IMR-90 (cell line): ENCODE results near the gene FN3KRP.

ENCODE experiments used
- BHLHE40 ChIP-seq: fragments of 150-350 bp; IDR thresholded peaks from 2 replicates; pipeline ENCODE4 v1.6.1; 2016; ENCODE audit warnings: mild to moderate bottlenecking, low read depth, low read length
- CEBPB ChIP-seq: IDR thresholded peaks from 2 replicates; pipeline ENCODE4 v1.6.1; 2012; ENCODE audit warnings: low read depth, low read length, improper control_type of control experiment
- FOS ChIP-seq: fragments of 150-350 bp; IDR thresholded peaks from 2 replicates; pipeline ENCODE4 v1.6.1; 2016; ENCODE audit warnings: low read depth, low read length
- MAFK ChIP-seq: IDR thresholded peaks from 2 replicates; pipeline ENCODE4 v1.6.1; 2012; ENCODE audit warnings: low read depth, low read length, improper control_type of control experiment
- NFE2L2 ChIP-seq: fragments of 150-350 bp; IDR thresholded peaks from 2 replicates; pipeline ENCODE4 v1.6.1; 2016; ENCODE audit warnings: low read depth, mild to moderate bottlenecking, low read length
- POLR2A ChIP-seq: IDR thresholded peaks from 2 replicates; pipeline ENCODE4 v1.6.1; 2012; ENCODE audit warnings: mild to moderate bottlenecking, low read depth, low read length
- RAD21 ChIP-seq: IDR thresholded peaks from 2 replicates; pipeline ENCODE4 v1.6.1; 2012; ENCODE audit warnings: low read length, improper control_type of control experiment
- RCOR1 ChIP-seq: IDR thresholded peaks from 2 replicates; pipeline ENCODE4 v1.6.1; 2012; ENCODE audit warnings: mild to moderate bottlenecking, low read length, improper control_type of control experiment; ENCODE audit not compliant: insufficient replicate concordance
- SMC3 ChIP-seq: fragments of 150-350 bp; IDR thresholded peaks from 2 replicates; pipeline ENCODE4 v1.6.1; 2016; ENCODE audit warnings: low read depth, mild to moderate bottlenecking, antibody characterized with exemption, low read length, moderate library complexity
- TF ChIP-seq, protein P1 (sequence below): conservative IDR thresholded peaks from 2 replicates; pipeline ENCODE4 v1.5.1; 2012; ENCODE audit warnings: mild to moderate bottlenecking, low read depth, low read length, improper control_type of control experiment
- TF ChIP-seq, protein P2 (sequence below): fragments of 150-350 bp; IDR thresholded peaks from 2 replicates; pipeline ENCODE4 v1.6.1; 2017; ENCODE audit warnings: mild to moderate bottlenecking, antibody characterized with exemption, low read length, low read depth

DNA sequence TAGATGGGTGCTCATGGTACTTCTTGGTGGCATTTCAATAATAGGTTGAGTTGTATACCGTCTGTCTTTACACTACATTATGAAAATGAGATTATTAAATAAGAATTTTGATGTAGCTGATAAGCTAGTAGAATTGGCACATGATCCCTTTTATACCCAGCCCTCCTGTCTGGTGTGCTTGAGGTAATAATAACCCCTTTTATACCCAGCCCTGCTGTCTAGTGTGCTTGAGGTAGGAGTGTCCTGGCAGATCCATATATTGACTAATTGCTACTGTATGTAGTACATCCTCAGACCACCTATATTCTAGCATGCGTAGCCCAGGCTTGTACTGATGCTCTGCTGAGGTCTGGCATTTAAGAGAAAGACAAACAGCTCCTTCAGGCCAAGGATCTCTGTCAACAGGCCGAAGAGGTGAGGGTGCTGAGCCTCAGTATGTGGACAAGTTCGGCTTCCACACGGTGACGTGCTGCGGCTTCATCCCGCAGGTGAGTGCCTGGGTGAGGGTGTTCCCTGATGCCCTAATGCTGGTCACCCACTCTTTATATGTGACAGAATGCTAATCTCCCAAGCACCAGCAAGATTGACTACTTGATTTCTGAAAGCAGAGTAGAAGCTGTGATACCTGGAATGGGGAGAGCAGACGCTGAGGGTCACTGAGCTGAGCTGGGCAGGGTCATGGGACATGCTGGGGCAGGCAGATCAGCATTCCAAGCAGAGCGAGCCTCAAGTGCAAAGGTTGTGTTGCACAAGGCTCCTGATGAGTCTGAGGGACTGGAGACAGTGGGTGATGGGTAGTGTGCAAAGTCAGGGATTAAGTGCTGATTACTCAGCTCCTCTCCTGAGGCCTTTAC lies 24.6 kb downstream of the FN3KRP start:
- no peak for TF ChIP-seq POLR2A
- no peak for TF ChIP-seq SMC3
- TF ChIP-seq RAD21 = no peak
- TF ChIP-seq, protein P1, sequence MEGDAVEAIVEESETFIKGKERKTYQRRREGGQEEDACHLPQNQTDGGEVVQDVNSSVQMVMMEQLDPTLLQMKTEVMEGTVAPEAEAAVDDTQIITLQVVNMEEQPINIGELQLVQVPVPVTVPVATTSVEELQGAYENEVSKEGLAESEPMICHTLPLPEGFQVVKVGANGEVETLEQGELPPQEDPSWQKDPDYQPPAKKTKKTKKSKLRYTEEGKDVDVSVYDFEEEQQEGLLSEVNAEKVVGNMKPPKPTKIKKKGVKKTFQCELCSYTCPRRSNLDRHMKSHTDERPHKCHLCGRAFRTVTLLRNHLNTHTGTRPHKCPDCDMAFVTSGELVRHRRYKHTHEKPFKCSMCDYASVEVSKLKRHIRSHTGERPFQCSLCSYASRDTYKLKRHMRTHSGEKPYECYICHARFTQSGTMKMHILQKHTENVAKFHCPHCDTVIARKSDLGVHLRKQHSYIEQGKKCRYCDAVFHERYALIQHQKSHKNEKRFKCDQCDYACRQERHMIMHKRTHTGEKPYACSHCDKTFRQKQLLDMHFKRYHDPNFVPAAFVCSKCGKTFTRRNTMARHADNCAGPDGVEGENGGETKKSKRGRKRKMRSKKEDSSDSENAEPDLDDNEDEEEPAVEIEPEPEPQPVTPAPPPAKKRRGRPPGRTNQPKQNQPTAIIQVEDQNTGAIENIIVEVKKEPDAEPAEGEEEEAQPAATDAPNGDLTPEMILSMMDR = no peak
- no peak for TF ChIP-seq CEBPB
- TF ChIP-seq, protein P2, sequence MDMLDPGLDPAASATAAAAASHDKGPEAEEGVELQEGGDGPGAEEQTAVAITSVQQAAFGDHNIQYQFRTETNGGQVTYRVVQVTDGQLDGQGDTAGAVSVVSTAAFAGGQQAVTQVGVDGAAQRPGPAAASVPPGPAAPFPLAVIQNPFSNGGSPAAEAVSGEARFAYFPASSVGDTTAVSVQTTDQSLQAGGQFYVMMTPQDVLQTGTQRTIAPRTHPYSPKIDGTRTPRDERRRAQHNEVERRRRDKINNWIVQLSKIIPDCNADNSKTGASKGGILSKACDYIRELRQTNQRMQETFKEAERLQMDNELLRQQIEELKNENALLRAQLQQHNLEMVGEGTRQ = no peak
- no peak for TF ChIP-seq NFE2L2
- no peak for TF ChIP-seq BHLHE40
- TF ChIP-seq FOS = no peak
- no peak for TF ChIP-seq MAFK
- TF ChIP-seq RCOR1 = no peak
